ENCODE results near the gene NRG2. TPM values are rescaled to one million over a fixed set of nuclear protein-coding genes. Genes with fewer than 3 reads are reported as not detected.

Gene NRG2
- total and polyA plus RNA-seq, 2 of the 4 experiments (the other 2 are of a cell fraction): 0.18 TPM; not detected in 1

DNA sequence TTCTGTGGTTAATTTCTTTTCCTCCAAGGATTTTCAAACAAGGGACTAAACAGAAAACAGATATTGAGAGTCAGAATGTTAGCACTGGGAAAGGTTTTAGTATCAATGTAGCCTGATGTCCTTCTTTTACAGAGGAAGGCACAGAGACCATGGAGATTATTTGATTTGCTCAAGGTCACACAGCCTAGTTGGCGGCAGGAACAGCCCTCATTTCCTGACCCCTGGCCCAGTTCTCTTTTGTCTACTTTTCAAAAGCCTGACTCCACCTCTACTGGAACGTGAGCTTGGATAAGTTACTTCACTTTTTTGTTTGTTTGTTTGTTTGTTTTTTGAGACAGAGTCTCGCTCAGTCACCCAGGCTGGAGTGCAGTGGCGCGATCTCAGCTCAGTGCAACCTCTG lies 6.6 kb upstream of the NRG2 start:
- peaks cover 42% of the 10 kb centered on the region for H3K27me3 ChIP-seq (ENCODE audit: control insufficient read depth, insufficient read depth, low read length)
- H2AK5ac ChIP-seq (ENCODE audit: low read depth, low read length): no peak overlapping the region
- in situ Hi-C loops (cut with MboI; ENCODE audit: low sequenced_read_pairs): no loop called here
- H3K36me3 ChIP-seq (ENCODE audit: control insufficient read depth, insufficient read depth, low read length): no peaks in the 10 kb centered on the region
- 60% methylated on average over 1 of the region's 5 CpGs; no CpG with 5 or more reads in 1 of the 2 experiments for WGBS, 2 experiments (ENCODE audit: extremely low coverage in 2 of 2, insufficient read length in 1 of 2)
- H3K4me3 ChIP-seq (ENCODE audit: insufficient read depth, low read depth, low read length): no peak overlapping the region
- intact Hi-C loops (cut with micrococcal nuclease): no loop called here
- no peak overlapping the region for H3K9ac ChIP-seq (ENCODE audit: low read depth, low read length)
- no peaks in the 10 kb centered on the region; the same call in 1 of the 2 replicates for H3K9me3 ChIP-seq (ENCODE audit: control insufficient read depth, insufficient read depth, low read length)
- H2BK5ac ChIP-seq (ENCODE audit: low read depth, low read length, poor library complexity, severe bottlenecking): no peak overlapping the region
- ChIA-PET CTCF (no interaction called here), POLR2A (ENCODE audit: unreplicated experiment) (no interaction called here)
- no peaks in the 10 kb centered on the region for H3K79me1 ChIP-seq (ENCODE audit: low read depth in 1 of 2, low read length in 2 of 2)
- no peaks in the 10 kb centered on the region for H3K4me1 ChIP-seq (ENCODE audit: control insufficient read depth, insufficient read depth, low read length)
- H3K23ac ChIP-seq (ENCODE audit: low read depth, low read length): no peak overlapping the region
- H3K4ac ChIP-seq (ENCODE audit: low read depth, low read length): no peak overlapping the region
- no peak overlapping the region for H4K5ac ChIP-seq (ENCODE audit: low read depth, low read length)
- H3K14ac ChIP-seq (replicated peaks; ENCODE audit: low read depth, low read length): no peak overlapping the region
- H2AK9ac ChIP-seq (replicated peaks; ENCODE audit: low read depth, low read length, poor library complexity): no peak overlapping the region
- dilution Hi-C loops (cut with HindIII; ENCODE audit: low sequenced_read_pairs, unreplicated experiment): no loop called here
- DNase-seq (no peak), ATAC-seq (ENCODE audit: low read depth) (no peak)
- H3K4me2 ChIP-seq (ENCODE audit: low read depth, low read length): no peak overlapping the region
- H3K56ac ChIP-seq (ENCODE audit: extremely low read depth, insufficient read depth, low read length): no peak overlapping the region
- no peaks in the 10 kb centered on the region for H3K9me1 ChIP-seq (ENCODE audit: insufficient read depth, low read length)
- H3K27ac ChIP-seq (ENCODE audit: insufficient read depth, low read length): no peak overlapping the region
- no peak overlapping the region for H4K8ac ChIP-seq (ENCODE audit: low read depth in 2 of 2, low read length in 2 of 2)
- H4K20me1 ChIP-seq (ENCODE audit: insufficient read depth, low read length): no peaks in the 10 kb centered on the region
- H3K18ac ChIP-seq (ENCODE audit: low read depth, low read length): no peak overlapping the region
- TF ChIP-seq FOS (IDR thresholded peaks at IDR 0.05; ENCODE audit: low read depth, low read length) (no peak), MAFK (IDR thresholded peaks at IDR 0.05; ENCODE audit: low read depth, low read length) (no peak), MAZ (IDR thresholded peaks at IDR 0.05; ENCODE audit: borderline replicate concordance, low read depth, low read length) (no peak)
- H2BK120ac ChIP-seq (ENCODE audit: low read depth, low read length): no peak overlapping the region
- no peak overlapping the region for H2AFZ ChIP-seq (replicated peaks; ENCODE audit: low read length, poor library complexity)
- H2BK15ac ChIP-seq (ENCODE audit: low read depth, low read length): no peak overlapping the region
- no peak overlapping the region for H2BK20ac ChIP-seq (ENCODE audit: low read depth, low read length)
- H4K91ac ChIP-seq (ENCODE audit: insufficient read depth, low read depth, low read length): no peak overlapping the region
- BruUV-seq (replicated peaks): no TSS peak

Measured in IMR-90 (cell line).